ENCODE measurements around the gene TAB2. TPM values are rescaled to one million over a fixed set of nuclear protein-coding genes. Genes with fewer than 3 reads are reported as not detected.

TAB2 gene
- total RNA-seq, 1 experiment from 2014 or later, result 56.2 TPM

GRCh38 chr6:149302723-149303122 lies 14.8 kb upstream of the TAB2 start:
- Histone ChIP-seq H2BK5ac (ENCODE audit: insufficient read length, low read length) (no peak overlapping the region), H4K20me1 (ENCODE audit: control insufficient read depth, insufficient read depth, insufficient read length) (no peaks in the 10 kb centered on the region), H2AK5ac (ENCODE audit: insufficient read length, low read length) (no peak overlapping the region), H3K18ac (ENCODE audit: insufficient read length, low read depth, low read length) (no peak overlapping the region), H3K56ac (ENCODE audit: insufficient read length, low read depth, low read length) (no peak overlapping the region), H3K9me3 (ENCODE audit: control insufficient read depth, low read depth, low read length) (no peaks in the 10 kb centered on the region), H3K4me2 (ENCODE audit: insufficient read depth, insufficient read length, low read length) (no peak overlapping the region), H2BK20ac (ENCODE audit: low read depth, low read length, poor library complexity, severe bottlenecking) (no peak overlapping the region), H3K27ac (ENCODE audit: insufficient read length, low read depth, low read length) (no peak overlapping the region), H3K4me1 (ENCODE audit: insufficient read depth, low read length) (no peaks in the 10 kb centered on the region), H2AFZ (ENCODE audit: low read length) (no peak overlapping the region), H3K79me1 (ENCODE audit: insufficient read depth, low read depth, low read length, poor library complexity, severe bottlenecking) (no peaks in the 10 kb centered on the region), H3K23ac (ENCODE audit: insufficient read length, low read depth, low read length) (no peak overlapping the region), H4K5ac (ENCODE audit: insufficient read length, low read depth, low read length) (no peak overlapping the region), H2BK15ac (ENCODE audit: low read depth, low read length) (no peak overlapping the region), H2BK12ac (ENCODE audit: insufficient read length, low read depth, low read length) (no peak overlapping the region), H2BK120ac (ENCODE audit: low read depth, low read length, poor library complexity, severe bottlenecking) (no peak overlapping the region), H3K27me3 (ENCODE audit: insufficient read depth, low read length) (no peaks in the 10 kb centered on the region), H3K79me2 (ENCODE audit: insufficient read depth, low read length) (no peaks in the 10 kb centered on the region), H3K9ac (ENCODE audit: extremely low read depth, insufficient read length, low read length) (no peak overlapping the region), H3K4ac (ENCODE audit: low read depth, low read length) (no peak overlapping the region), H3T11ph (ENCODE audit: low read length) (no peak overlapping the region), H3K23me2 (ENCODE audit: insufficient read length, low read depth, low read length, poor library complexity, severe bottlenecking) (no peaks in the 10 kb centered on the region), H4K91ac (ENCODE audit: insufficient read length, low read depth, low read length) (no peak overlapping the region), H4K8ac (replicated peaks; ENCODE audit: insufficient read length, low read depth, low read length) (no peak overlapping the region), H3K14ac (ENCODE audit: insufficient read depth, low read length) (no peak overlapping the region)
- Mint-ChIP-seq H3K4me3 (no peak overlapping the region), H3K9me3 (no peaks in the 10 kb centered on the region), H3K36me3 (ENCODE audit: insufficient read depth in 1 of 3, low read depth in 3 of 3) (no peaks in the 10 kb centered on the region), H3K27me3 (ENCODE audit: low read depth) (peaks cover 3% of the 10 kb centered on the region; the same call in 1 of the 2 replicates), H3K4me1 (no peaks in the 10 kb centered on the region), H3K27ac (no peak overlapping the region)
- DNase-seq, result no peak
- TF ChIP-seq CTCF (conservative IDR thresholded peaks at IDR 0.05), result no peak
- WGBS (ENCODE audit: extremely low coverage, insufficient read length, low lambda C conversion rate), result no CpG with 5 or more reads among the region's 3 CpGs
